ENCODE results near the gene NLRP11.
A peak's percentile ranks its signal among the peaks of the same experiment; 100 is the strongest.

NLRP11 gene

GRCh38 chr19:55831846-55832245 is at the start of gene NLRP11:
NLRP11 (minus strand) TSS chr19:55831999; CDS start chr19:55818174, 13,825 bp downstream.
- no peak for DNase-seq (ENCODE audit: low read depth in 4 of 4, low spot score in 1 of 4)

- no peak for DNase-seq (ENCODE audit: low read depth in 4 of 4, low spot score in 1 of 4)
These were observed 45.4 kb upstream of the NLRP11 start for GRCh38 chr19:55877211-55877610.

GRCh38 chr19:55870736-55871135 is 38.9 kb upstream of the NLRP11 start:
- DNase-seq (ENCODE audit: low read depth in 4 of 4, low spot score in 1 of 4) = no peak

GRCh38 chr19:55867101-55867500 is 35.3 kb upstream of the NLRP11 start:
- DNase-seq (ENCODE audit: low read depth in 4 of 4, low spot score in 1 of 4) = no peak

GRCh38 chr19:55866521-55866920 is 34.7 kb upstream of the NLRP11 start:
- DNase-seq (ENCODE audit: low read depth in 4 of 4, low spot score in 1 of 4) = no peak

GRCh38 chr19:55858969-55859368 is 27.2 kb upstream of the NLRP11 start:
- DNase-seq (ENCODE audit: low read depth in 4 of 4, low spot score in 1 of 4) = no peak

GRCh38 chr19:55858401-55858800 is 26.6 kb upstream of the NLRP11 start:
- no peak for DNase-seq (ENCODE audit: low read depth in 4 of 4, low spot score in 1 of 4)

GRCh38 chr19:55857974-55858373 is 26.2 kb upstream of the NLRP11 start:
- no peak for DNase-seq (ENCODE audit: low read depth in 4 of 4, low spot score in 1 of 4)

GRCh38 chr19:55857149-55857548 is 25.4 kb upstream of the NLRP11 start:
- no peak for DNase-seq (ENCODE audit: low read depth in 4 of 4, low spot score in 1 of 4)

GRCh38 chr19:55855160-55855559 is 23.4 kb upstream of the NLRP11 start:
- no peak for DNase-seq (ENCODE audit: low read depth in 4 of 4, low spot score in 1 of 4)

- no peak for DNase-seq (ENCODE audit: low read depth in 4 of 4, low spot score in 1 of 4)
These were observed 7.1 kb upstream of the NLRP11 start for GRCh38 chr19:55838906-55839305.

- DNase-seq (ENCODE audit: low read depth in 4 of 4, low spot score in 1 of 4) = no peak
These were observed 6.5 kb upstream of the NLRP11 start for GRCh38 chr19:55838251-55838650.

GRCh38 chr19:55836340-55836739 is 4.5 kb upstream of the NLRP11 start, which contains the start of gene NLRP4:
NLRP4 (plus strand) TSS chr19:55836540; CDS start chr19:55852081, 15,541 bp downstream.
- DNase-seq (ENCODE audit: low read depth in 4 of 4, low spot score in 1 of 4) = no peak

- DNase-seq (ENCODE audit: low read depth in 4 of 4, low spot score in 1 of 4) = no peak
These were observed 877 bp upstream of the NLRP11 start for GRCh38 chr19:55832676-55833075.

GRCh38 chr19:55830656-55831055 is 1.1 kb downstream of the NLRP11 start:
- DNase-seq (ENCODE audit: low read depth in 4 of 4, low spot score in 1 of 4) = no peak

GRCh38 chr19:55820037-55820436 is 11.8 kb downstream of the NLRP11 start:
- no peak for DNase-seq (ENCODE audit: low read depth in 4 of 4, low spot score in 1 of 4)

GRCh38 chr19:55813906-55814305 is 17.9 kb downstream of the NLRP11 start:
- DNase-seq (ENCODE audit: low read depth in 4 of 4, low spot score in 1 of 4) = no peak

GRCh38 chr19:55812449-55812848 is 19.4 kb downstream of the NLRP11 start:
- DNase-seq (ENCODE audit: low read depth in 4 of 4, low spot score in 1 of 4) = no peak

GRCh38 chr19:55811340-55811739 is 20.5 kb downstream of the NLRP11 start:
- DNase-seq (ENCODE audit: low read depth in 4 of 4, low spot score in 1 of 4) = no peak

- peak in 3 of 4 experiments; percentile 3 to 22 (median 16) for DNase-seq (ENCODE audit: low read depth in 4 of 4, low spot score in 1 of 4)
These were observed 22.3 kb downstream of the NLRP11 start for GRCh38 chr19:55809381-55810058.

- no peak for DNase-seq (ENCODE audit: low read depth in 4 of 4, low spot score in 1 of 4)
These were observed 29.5 kb downstream of the NLRP11 start for GRCh38 chr19:55802281-55802680.

GRCh38 chr19:55801416-55801815 is 30.4 kb downstream of the NLRP11 start:
- no peak for DNase-seq (ENCODE audit: low read depth in 4 of 4, low spot score in 1 of 4)

- DNase-seq (ENCODE audit: low read depth in 4 of 4, low spot score in 1 of 4) = no peak
These were observed 36.8 kb downstream of the NLRP11 start for GRCh38 chr19:55795021-55795420.
